ENCODE measurements around the gene NFATC4.

GRCh38 chr14:24427537-24428508 is 59.8 kb downstream of the NFATC4 start:
- TF ChIP-seq TARDBP (IDR thresholded peaks at IDR 0.05): no peak
- no peak for TF ChIP-seq CTBP1 (IDR thresholded peaks at IDR 0.05; ENCODE audit: borderline replicate concordance)
- no peak for TF ChIP-seq BHLHE40 (IDR thresholded peaks at IDR 0.05; ENCODE audit: borderline replicate concordance)
- TF ChIP-seq HDGF (IDR thresholded peaks at IDR 0.05; ENCODE audit: borderline replicate concordance): no peak
